GM19351 (cell line): ENCODE measurements around the gene EXOC4.

Experiments used
- ATAC-seq: cut with Tn5 transposase; IDR thresholded peaks from one replicate; pipeline ENCODE4 v1.9.1; 2021; ENCODE audit warnings: mild to moderate bottlenecking, moderate library complexity; ENCODE audit not compliant: unreplicated experiment

EXOC4 gene

DNA sequence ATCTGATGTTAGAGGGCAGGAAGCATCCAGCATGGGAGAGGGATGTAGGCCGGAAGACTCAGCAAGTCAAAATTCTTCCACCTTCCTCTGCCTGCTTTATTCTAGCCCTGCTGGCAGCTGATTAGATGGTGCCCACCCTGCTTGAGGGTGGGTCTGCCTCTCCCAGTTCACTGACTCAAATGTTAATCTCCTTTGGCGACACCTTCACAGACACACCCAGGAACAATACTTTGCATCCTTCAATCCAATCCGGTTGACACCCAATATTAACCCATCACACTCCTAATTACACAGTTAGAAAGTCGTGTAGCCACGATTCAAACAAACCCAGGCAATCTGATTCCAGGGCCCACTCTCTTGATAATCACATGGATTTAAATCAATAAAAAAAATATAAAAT is 440.4 kb downstream of the EXOC4 start:
- ATAC-seq: no peak

DNA sequence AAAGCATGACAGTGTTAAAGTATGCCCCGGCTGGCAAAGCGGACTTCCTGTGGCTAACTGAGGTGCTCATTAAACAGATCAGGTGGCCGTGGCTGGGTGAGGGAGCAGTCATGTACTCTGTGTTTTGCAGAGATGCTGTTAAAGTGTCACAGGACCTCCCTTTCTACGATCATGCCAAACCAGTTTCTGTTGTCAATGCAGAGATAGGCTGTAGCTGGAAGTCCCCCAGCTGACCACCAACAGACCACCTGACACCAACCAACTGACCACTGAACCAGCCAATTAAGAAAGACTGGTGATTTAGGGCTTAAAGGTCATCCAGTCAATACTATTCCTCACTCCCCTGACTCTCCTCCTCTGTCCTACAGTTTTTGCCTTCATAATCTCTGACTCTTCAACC is 443.2 kb downstream of the EXOC4 start:
- ATAC-seq: no peak

DNA sequence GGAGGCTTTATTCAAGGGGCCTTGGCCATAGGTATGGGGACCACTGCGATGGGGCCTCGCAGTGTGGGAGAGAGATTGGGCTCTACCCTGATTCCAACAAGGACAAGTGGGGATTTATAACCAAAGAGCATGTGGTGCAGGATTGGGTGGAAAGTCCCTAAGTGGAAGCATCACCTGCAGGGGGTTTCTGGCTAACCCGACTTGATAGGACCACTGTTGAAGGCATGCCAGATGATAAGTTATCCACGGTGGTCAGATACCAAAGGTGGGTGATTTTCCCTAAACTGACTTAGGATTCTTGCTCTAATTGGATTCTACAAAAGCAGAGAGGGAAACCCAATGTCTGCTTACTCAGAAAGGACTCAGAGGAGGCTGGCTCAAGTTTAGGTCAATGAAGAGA is 444.7 kb downstream of the EXOC4 start:
- ATAC-seq: no peak

DNA sequence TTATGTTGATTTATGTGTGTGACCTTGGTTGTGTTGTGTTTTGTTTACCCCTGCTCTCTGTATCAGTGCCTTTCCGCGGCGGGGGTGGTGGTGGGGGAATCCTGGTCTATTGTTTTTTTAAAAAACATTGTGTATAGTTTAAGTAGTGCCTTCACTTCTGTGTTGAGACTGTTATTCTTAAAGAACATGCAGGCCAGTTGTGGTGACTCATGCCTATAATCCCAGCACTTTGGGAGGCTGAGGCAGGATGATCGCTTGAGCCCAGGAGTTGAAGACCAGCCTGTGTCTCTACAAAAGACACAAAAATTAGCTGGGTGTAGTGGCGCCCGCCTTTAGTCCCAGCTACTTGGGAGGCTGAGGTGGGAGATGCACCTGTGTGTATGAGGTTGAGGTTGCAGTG is 445.2 kb downstream of the EXOC4 start:
- ATAC-seq: no peak

DNA sequence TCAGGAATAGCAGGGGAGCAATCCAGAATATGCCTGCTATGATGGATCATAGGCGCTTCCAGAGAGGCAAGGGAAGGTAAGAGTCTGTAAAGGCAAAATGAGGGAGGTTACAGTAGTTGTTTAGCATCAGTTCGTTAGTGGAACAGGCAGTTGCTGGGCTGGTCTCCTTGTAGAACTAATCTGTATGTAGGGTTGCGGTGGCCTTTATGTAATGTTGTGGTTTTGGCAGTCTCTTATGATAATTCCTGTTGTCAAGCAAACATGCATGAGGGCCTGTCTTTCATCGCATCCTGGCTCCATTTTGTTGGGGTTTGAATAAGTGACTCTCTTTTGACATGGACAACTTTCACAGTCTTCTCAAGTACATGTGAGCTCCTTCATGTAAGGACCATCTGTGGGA is 446.5 kb downstream of the EXOC4 start:
- no peak for ATAC-seq

DNA sequence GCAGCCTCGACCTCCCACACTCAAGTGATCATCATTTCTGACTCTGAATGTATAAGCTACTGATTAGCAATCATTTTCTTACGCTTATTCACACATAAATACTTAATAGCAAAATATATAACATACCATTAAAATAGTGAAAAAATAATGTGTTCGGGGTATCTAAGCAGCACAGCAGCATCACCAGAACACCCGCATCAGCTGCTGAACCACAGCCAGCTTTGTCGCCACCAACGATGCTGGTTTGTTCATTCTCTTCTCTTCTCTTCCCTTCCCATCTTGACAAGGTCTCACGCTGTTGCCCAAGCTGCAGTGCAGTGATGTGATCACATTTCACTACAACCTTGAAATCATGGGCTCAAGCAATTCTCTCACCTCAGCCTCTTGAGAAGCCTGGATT is 449.2 kb downstream of the EXOC4 start:
- ATAC-seq: no peak

DNA sequence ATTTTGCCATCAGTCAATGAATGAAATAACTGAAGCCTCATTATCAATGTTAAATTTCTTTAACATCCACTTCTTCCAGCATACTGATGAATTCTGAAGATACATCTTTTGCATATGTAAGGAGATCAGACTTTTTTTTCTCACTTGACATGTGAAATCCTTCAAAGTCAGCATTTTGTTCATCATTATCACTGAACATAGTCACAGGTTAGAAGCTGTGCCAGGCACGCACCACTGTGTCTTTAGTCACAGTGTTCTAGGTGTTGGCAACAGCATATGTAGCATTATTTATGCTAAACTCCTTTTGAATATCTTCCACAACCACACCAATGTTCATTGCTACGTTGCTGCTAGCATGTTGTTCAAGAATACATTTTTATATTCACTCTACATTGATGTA is 450.1 kb downstream of the EXOC4 start:
- no peak for ATAC-seq

DNA sequence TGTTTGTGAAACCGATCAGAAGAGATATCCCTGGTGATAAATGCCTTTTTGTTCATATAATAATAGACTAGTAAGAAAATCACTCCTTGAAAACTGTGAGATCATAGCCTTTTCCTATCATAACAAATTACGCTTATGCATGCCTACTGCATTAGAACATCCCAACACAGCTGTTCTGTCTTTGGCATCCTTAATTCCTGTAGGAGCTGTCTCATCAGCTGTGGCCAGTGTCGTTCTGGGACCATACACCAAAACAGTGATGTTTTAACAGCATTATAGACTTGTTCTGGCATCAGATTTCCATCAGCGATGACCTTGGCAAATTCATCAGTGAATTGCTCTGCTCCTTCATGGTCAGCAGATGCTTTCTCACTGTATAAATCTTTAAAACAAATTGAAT is 450.7 kb downstream of the EXOC4 start:
- ATAC-seq: no peak

DNA sequence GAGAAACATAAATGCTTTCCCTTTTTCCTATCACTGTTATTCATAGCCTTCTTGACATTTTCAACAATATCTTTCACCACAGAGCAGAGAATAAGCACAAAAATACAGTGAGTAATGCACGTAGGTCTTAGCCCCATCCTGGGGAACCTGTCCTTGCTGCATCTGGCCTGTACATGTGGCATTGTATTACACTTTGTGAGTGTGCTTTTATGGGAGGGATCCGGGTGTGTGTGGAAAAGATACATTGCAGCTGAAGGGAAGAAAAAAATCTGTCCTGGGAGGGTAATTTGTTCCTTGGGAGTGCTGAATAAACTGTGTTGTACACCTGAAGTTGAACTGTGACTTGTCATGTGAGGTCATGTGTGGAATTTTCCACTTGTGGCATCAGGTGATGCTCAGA is 451.6 kb downstream of the EXOC4 start:
- no peak for ATAC-seq

DNA sequence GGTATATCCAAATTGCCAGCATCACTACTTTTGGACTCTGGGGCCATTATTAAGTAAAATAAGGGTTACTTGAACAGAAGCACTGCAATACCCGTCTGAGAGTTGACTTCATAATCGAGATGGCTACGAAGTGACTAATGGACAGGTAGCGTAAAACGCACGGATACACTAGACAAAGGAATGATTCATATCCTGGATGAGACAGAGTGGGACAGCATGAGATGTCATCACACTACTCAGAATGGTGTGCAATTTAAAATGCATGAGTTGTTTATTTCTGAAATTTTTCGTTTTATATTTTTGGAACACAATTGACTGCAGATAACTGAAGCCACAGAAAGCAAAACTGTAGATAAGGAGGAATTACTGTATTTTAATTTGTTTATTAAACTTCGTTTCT is 452.7 kb downstream of the EXOC4 start:
- no peak for ATAC-seq

DNA sequence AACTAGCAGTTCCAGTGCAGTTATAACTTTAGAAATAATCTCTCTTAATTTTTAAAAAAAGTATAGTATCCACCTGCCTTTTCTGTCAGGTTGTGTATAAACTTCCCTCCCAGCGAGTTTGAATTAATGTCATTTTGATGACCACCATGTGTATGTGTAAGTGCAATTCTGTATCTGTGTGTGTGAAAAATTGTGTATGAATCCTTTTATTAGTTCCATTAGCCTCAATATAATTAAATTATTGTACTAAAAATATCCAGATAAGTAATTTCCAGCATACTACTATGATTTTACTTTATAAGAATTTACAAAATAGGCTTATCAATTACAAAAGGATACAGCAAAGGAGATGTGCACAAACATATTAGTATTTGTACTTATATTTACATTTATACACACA is 453.1 kb downstream of the EXOC4 start:
- ATAC-seq: no peak

DNA sequence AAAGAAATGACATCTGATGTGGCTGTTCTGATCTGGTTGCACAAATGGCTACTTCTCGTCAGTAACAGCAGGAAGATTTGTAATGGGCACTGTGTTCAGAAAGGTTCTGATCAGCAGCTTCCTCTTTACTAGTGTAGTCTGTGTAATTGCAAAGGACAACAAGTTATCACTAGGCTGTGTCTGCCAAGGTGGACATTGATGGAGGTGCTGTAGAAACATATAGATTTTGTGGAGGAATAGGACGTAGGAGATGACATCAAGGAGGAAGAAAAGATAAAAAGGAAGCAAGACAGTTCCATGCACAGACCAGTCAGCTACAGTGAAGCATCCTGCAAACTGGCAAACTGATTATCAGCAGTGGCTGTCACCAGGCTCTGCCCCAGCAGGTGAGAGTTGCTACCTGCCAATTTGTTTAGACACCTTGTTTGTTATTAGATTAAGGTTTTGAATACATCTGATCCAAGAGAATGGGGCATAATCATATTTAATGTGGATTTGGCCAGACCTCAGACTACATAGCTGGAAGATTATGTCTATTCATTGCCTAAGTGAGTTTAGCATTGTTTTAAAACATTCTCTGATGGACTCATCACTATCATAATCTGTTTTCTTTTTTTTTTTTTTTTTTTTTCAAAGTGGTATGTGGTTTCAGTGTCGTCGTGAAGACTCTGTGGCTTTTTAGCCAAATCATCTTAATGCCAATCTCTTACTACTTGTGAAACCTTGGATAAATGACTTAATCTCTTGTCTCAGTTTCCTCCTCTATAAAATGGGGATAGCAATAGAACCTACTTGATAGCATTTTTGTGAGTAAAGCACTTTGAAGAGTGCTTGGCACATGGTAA is 456.4 kb downstream of the EXOC4 start:
- ATAC-seq: no peak

DNA sequence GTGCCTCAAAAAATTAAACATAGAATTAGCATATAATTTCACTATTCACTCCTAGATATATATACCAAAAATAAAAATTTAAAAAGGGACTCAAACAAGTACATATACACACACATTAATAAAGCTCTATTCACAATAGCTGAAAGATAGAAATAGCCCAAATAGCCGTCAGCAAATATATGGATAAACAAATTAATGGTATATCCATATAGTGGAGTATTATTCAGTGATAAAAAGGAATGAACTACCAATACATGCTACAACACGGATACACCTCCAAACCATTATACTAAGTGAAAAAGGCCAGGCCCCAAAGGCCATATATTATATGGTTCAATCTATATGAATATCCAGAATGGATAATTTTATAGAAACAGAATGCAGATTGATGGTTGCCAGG is 459.7 kb downstream of the EXOC4 start:
- ATAC-seq: no peak

DNA sequence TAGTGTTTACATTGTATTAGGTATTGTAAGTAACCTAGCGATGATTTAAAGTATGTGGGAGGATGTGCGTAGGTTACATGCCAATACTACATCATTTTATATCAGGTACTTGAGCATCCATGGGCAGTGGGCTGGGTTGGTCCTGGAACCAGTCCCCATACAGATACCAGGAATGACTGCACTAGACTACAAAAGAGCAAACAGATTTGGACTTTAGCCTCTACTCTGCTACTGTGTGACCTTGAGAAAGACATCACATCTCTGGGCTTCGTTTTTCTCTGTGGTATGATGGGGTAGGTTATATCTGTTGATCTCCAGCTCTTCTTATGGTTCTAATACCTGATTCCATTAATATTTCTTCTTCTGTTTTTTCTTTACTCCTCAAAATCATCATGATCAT is 461.8 kb downstream of the EXOC4 start:
- no peak for ATAC-seq

DNA sequence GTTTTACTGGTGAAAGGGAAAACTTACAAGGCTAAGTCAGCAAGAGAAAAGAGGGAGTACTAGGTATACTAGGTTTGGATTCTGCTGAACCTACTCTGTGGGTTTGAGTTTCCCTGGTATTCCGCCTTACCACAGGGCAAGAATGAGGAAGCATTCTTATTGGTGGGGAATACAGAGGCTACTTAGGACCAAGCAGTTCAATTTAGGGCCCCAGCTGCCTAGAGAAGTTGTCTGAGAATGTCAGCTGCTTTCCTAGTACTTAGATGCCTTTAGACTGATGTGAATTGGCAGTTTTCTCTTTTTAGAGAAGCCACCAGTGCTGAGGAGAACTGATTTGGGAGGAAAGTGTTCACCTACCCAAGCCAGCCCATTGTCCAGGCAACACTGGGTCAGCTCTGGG is 465.3 kb downstream of the EXOC4 start:
- no peak for ATAC-seq

DNA sequence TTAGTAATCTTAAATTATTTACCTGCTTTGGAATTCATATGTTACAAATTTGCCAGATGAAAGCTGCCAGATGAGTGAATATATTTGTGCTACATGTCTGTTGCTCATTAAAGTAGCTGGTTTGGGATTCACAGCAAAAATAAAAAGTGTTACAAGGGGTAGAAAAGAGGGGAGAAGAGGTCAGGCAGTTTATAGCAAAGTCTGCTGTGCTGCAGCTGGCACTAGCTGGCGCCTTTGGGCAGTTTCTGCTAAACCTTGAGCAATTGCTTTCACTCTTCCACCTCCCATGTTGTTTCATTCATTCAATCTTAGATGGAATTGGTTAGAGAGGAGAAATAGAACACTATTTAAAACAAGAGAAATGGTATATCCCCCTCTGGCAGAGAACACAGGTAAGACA is 470.2 kb downstream of the EXOC4 start:
- no peak for ATAC-seq

DNA sequence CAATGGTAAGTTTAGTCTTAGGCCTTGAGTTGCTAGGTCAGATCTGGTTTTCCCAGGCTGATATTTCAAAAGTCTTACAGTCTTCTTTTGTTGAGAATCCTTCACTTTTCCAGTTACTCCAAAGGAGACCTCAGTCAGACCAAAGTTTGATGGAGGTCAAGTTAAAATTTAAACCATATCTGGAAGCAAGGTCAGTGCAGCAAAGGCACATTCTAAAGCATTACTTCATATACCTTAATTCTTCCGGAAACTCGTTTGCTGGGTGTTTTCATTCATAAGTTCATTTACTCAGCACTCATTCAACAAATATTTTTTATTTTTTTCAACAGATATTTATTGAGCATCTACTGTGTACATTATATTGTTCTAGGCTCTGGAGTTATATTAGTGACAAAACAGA is 471.3 kb downstream of the EXOC4 start:
- ATAC-seq: no peak

DNA sequence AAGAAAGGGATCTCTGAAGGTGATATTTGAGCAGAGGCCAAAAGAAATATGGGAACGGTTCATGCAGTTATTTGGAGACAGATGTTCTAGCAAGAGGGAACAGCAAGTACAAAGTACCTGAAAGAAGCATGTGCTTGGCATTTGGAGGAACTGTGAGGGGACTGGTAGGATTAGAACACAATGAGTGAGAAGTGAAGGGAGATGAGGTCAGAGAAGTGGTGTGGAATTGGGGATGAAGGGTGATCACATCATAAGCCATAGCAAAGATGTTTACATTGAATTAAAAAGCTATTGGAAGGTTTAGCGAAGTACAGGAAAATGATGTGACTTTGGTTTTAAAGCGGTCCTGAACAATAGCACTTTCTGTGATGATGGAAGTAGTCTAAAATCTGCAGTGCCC is 471.8 kb downstream of the EXOC4 start:
- ATAC-seq: no peak

DNA sequence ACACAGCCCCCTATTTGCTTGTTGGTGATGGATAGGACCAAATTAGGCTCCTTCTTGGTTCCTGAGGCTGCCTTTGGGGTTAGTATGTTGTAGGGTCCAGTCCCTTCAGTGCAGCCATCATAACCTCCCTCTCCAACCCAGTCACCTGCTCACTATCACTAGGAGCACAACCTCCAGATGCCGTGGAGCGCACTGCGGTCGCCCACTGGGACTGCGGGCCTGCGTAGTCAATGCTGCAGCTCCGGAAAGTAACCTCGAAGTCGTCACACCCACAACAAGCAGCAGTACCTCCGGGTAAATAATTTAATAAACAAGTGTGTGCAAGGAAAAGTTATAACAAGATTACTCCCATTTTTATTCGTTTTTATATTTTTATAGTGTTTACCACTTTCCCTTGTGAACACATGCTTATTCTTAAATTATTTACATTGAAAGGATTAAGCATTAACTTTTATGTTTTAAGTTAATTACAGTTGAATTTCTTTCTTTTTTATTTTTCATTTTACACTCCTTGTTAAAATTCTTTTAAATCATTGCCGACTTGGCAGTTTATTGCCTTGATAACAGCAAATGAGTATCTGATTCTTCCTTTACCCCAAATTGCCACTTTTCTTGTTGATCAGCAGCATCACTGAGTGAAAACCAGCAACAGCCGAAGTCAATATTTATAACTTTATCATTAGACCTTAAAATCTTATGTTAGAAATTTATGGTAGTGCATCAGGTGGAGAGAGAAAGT is 474.8 kb downstream of the EXOC4 start:
- no peak for ATAC-seq

DNA sequence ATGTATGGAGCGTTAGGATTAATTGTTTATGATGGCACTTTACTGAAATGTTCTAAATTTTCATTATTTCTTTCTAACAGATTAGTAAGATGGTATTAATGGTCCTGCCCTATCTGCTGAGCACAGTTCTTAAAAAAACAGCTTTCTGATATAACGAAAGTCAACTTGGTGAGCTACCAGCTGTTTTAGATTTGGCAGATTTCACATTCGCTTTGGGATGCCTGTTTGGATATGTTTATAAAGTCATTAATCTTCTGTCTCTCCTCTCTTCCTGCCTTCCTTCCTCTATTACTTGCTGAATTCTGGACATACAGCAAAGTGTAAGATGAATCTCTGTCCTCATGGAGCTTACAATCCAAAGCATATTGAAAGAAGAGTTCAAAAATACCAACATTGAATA is 477.5 kb downstream of the EXOC4 start:
- ATAC-seq: no peak

DNA sequence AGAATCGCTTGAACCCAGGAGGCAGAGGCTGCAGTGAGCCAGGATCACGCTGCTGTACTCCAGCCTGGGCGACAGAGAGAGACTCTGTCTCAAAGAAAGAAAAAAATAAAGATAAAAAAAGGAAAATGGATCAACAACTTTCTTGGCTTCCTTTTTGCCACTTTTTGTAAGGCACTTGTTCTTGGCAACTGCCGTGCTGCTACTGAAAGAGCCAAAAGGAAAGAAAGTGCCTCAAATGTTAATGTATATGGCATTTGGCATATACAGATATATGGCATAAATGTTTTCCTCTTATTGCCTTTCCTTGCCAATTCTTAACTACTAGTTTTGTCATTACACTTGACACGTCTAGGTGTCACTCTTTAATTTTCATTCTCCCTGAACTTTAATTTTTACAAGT is 480.5 kb downstream of the EXOC4 start:
- ATAC-seq: no peak

DNA sequence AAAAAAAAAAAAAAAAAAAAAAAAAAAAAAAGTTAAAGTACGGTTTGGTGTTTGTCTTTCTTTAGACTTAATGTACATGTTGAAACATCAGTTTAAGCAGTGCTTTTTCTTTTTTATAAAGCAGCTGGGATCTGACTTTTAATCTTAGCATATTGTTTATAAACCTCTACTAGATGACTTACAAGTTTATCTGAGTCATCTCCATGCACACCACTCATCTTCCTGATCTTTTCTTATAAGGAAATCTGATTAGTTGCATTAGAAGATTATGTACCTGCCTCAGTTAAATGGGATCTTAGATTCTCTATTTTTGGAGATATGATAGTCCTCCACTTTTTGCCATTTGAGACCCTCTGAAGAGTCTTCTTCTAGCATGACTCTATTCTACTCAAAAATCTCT is 482.3 kb downstream of the EXOC4 start:
- ATAC-seq: no peak

DNA sequence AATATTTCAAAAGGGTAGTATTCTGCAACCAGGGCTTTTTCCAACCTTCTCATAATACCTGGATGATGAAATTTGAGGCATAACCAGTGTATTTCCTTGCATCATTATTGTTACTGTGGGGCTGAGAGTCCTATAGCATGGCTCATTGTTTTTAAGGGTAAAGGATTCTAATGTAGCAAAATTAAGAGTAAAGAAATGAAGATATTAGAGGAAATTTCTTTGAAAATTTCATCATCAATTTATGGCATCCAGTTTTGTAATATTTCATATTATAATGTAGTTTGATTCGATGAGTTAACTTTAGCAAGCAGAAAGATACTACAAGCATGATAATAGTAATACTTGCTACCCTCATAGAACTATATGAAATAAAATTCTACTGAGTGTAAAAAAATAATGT is 486.9 kb downstream of the EXOC4 start:
- ATAC-seq: no peak
